Neural progenitor cell (in vitro differentiated cells): ENCODE data around the gene ADSS1. TPM values are rescaled to one million over a fixed set of nuclear protein-coding genes. Genes with fewer than 3 reads are reported as not detected.

ENCODE experiments used
- DNase-seq: peaks from one replicate; pipeline ENCODE4 v3.0.0-alpha.2; 2016; ENCODE audit warnings: low spot score
- H2AFZ ChIP-seq: fragments of 200-600 bp; sonication (generic); replicated peaks from 2 replicates; pipeline ENCODE4 v1.6.1; 2016; ENCODE audit warnings: antibody characterized with exemption
- H3F3A ChIP-seq: fragments of 200-600 bp; sonication (generic); 2 replicates; pipeline ENCODE4 v1.6.1; 2016; ENCODE audit warnings: antibody characterized with exemption, low read depth
- H3K27ac ChIP-seq: fragments of 200-600 bp; sonication (generic); 2 replicates; pipeline ENCODE4 v1.5.1; 2016; ENCODE audit warnings: mild to moderate bottlenecking
- H3K27me3 ChIP-seq: fragments of 200-600 bp; sonication (generic); 2 replicates; pipeline ENCODE4 v1.6.1; 2016; ENCODE audit warnings: mild to moderate bottlenecking, moderate library complexity
- H3K36me3 ChIP-seq: fragments of 200-600 bp; sonication (generic); 2 replicates; pipeline ENCODE4 v1.5.1; 2016
- H3K4me1 ChIP-seq: fragments of 200-600 bp; sonication (generic); 2 replicates; pipeline ENCODE4 v1.6.1; 2016; ENCODE audit warnings: mixed run types
- H3K4me2 ChIP-seq: fragments of 200-600 bp; sonication (generic); 2 replicates; pipeline ENCODE4 v1.6.1; 2016
- H3K4me3 ChIP-seq: fragments of 200-600 bp; sonication (generic); 2 replicates; pipeline ENCODE4 v1.5.1; 2016
- H3K79me2 ChIP-seq: fragments of 200-600 bp; sonication (generic); 2 replicates; pipeline ENCODE4 v1.6.1; 2016; ENCODE audit warnings: low read depth
- H3K9ac ChIP-seq: fragments of 200-600 bp; sonication (generic); 2 replicates; pipeline ENCODE4 v1.6.1; 2016
- H3K9me3 ChIP-seq: fragments of 200-600 bp; sonication (generic); 2 replicates; pipeline ENCODE4 v1.5.1; 2016; ENCODE audit warnings: low read depth
- H4K20me1 ChIP-seq: fragments of 200-600 bp; sonication (generic); 2 replicates; pipeline ENCODE4 v1.6.1; 2016; ENCODE audit warnings: low read depth
- H3K27ac Mint-ChIP-seq: 3 replicates; pipeline ENCODE4 v1.8.0; 2021; ENCODE audit warnings: mixed read lengths
- H3K27me3 Mint-ChIP-seq: 2 replicates; pipeline ENCODE4 v1.8.0; 2022; ENCODE audit warnings: low read depth, mild to moderate bottlenecking, inconsistent platforms, moderate library complexity, mixed read lengths; ENCODE audit not compliant: insufficient read depth
- H3K36me3 Mint-ChIP-seq: 3 replicates; pipeline ENCODE4 v1.8.0; 2021; ENCODE audit warnings: mixed read lengths
- H3K4me1 Mint-ChIP-seq: 3 replicates; pipeline ENCODE4 v1.8.0; 2021; ENCODE audit warnings: mixed read lengths
- H3K4me3 Mint-ChIP-seq: 3 replicates; pipeline ENCODE4 v1.8.0; 2021; ENCODE audit warnings: mild to moderate bottlenecking, moderate library complexity, mixed read lengths
- H3K9me3 Mint-ChIP-seq: 3 replicates; pipeline ENCODE4 v1.8.0; 2020; ENCODE audit warnings: mixed read lengths
- EZH2 ChIP-seq: fragments of 200-600 bp; sonication (generic); IDR thresholded peaks from 2 replicates; pipeline ENCODE4 v1.6.1; 2017; ENCODE audit warnings: antibody characterized with exemption, mild to moderate bottlenecking, moderate library complexity
- EZH2phosphoT487 ChIP-seq: fragments of 200-600 bp; sonication (generic); IDR thresholded peaks from 2 replicates; pipeline ENCODE4 v1.6.1; 2017; ENCODE audit warnings: antibody characterized with exemption
- total RNA-seq: library from RNA; depleted of rRNA; stranded (reverse); fragments of >200 nt; gene quantifications from 2 replicates; pipeline ENCODE4 v1.2.3, GENCODE V29; 2015; ENCODE audit warnings: low replicate concordance
- TF ChIP-seq, protein P1 (sequence below): fragments of 200-600 bp; sonication (generic); IDR thresholded peaks from 2 replicates; pipeline ENCODE4 v1.5.1; 2017; ENCODE audit warnings: antibody characterized with exemption, mild to moderate bottlenecking

ADSS1 gene
- total RNA-seq, 1 donor from 2014 or later: 26.4 TPM

DNA sequence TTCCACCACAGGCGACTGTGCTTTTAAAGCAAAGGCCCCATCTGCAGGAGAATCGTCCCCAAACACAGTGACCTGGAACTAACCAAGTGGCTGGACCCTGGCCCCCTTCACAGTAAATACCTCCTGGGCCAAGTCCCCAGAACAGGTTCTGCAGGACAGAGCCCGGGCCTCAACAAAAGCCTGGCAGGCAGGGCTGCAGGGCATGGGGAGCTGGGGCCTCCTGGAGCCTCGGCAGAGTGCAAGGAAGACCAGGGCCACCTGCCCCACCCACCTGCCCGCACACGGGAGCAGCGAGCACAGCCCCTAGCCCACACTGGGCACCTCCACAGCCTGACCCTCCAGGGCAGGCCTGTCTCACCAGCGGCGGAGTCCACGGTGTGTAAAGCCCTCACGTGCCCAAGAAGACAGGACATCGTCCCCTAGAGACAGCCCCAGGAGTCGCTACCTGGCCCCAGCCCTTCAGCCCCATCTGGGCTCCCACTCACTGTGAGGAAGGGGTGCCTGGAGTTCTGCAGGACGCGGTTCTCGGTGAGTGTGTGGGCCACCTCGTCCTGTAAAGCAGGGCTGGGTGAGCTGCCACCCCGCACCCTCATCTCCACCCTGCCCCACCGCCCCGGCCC lies 50.5 kb downstream of the ADSS1 start:
- Histone ChIP-seq H3K27ac (no peak overlapping the region), H3K9me3 (no peaks in the 10 kb centered on the region), H3F3A (no peaks in the 10 kb centered on the region), H4K20me1 (peaks cover 13% of the 10 kb centered on the region), H3K9ac (no peak overlapping the region), H2AFZ (no peak overlapping the region), H3K4me2 (no peak overlapping the region), H3K36me3 (no peaks in the 10 kb centered on the region), H3K4me3 (no peak overlapping the region), H3K79me2 (no peaks in the 10 kb centered on the region), H3K27me3 (no peaks in the 10 kb centered on the region), H3K4me1 (no peaks in the 10 kb centered on the region)
- H3K27me3 Mint-ChIP-seq: peaks cover 4% of the 10 kb centered on the region
- H3K4me1 Mint-ChIP-seq: peaks cover 18% of the 10 kb centered on the region
- no peak overlapping the region for H3K4me3 Mint-ChIP-seq
- DNase-seq: no peak
- H3K36me3 Mint-ChIP-seq: peaks cover 23% of the 10 kb centered on the region
- H3K9me3 Mint-ChIP-seq: no peaks in the 10 kb centered on the region
- H3K27ac Mint-ChIP-seq: no peak overlapping the region
- TF ChIP-seq EZH2phosphoT487 (no peak), EZH2 (no peak)
- TF ChIP-seq, protein P1, sequence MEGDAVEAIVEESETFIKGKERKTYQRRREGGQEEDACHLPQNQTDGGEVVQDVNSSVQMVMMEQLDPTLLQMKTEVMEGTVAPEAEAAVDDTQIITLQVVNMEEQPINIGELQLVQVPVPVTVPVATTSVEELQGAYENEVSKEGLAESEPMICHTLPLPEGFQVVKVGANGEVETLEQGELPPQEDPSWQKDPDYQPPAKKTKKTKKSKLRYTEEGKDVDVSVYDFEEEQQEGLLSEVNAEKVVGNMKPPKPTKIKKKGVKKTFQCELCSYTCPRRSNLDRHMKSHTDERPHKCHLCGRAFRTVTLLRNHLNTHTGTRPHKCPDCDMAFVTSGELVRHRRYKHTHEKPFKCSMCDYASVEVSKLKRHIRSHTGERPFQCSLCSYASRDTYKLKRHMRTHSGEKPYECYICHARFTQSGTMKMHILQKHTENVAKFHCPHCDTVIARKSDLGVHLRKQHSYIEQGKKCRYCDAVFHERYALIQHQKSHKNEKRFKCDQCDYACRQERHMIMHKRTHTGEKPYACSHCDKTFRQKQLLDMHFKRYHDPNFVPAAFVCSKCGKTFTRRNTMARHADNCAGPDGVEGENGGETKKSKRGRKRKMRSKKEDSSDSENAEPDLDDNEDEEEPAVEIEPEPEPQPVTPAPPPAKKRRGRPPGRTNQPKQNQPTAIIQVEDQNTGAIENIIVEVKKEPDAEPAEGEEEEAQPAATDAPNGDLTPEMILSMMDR: no peak

DNA sequence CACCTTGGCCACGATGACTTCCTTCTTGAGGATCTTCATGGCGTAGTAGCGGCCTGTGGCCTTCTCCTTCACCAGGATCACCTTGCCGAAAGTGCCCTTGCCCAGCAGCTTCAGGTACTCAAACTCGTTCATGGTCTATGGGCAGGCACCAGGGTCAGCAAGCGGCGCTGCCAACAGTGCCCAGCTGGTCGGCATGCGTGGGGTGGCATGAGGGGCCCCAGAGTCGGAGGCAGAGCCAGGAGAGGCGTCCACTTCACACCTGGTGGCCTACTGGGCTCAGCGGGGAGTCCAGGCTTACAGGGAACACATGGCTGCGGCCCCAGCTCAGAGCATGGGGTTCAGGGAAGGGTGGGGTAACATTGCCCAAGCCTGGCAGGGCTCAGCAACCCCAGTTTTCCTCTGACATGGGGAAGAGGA lies 51.1 kb downstream of the ADSS1 start:
- Histone ChIP-seq H3K9me3 (no peaks in the 10 kb centered on the region), H3K27ac (no peak overlapping the region), H3K9ac (no peak overlapping the region), H3K79me2 (no peaks in the 10 kb centered on the region), H3K4me1 (no peaks in the 10 kb centered on the region), H3K36me3 (no peaks in the 10 kb centered on the region), H3K4me3 (no peak overlapping the region), H3K4me2 (no peak overlapping the region), H2AFZ (no peak overlapping the region), H3F3A (no peaks in the 10 kb centered on the region), H3K27me3 (no peaks in the 10 kb centered on the region), H4K20me1 (peaks cover 10% of the 10 kb centered on the region)
- DNase-seq: no peak
- H3K4me1 Mint-ChIP-seq: peaks cover 13% of the 10 kb centered on the region
- H3K27ac Mint-ChIP-seq: no peak overlapping the region
- H3K9me3 Mint-ChIP-seq: no peaks in the 10 kb centered on the region
- H3K36me3 Mint-ChIP-seq: peaks cover 23% of the 10 kb centered on the region
- no peak overlapping the region for H3K4me3 Mint-ChIP-seq
- peaks cover 4% of the 10 kb centered on the region for H3K27me3 Mint-ChIP-seq
- TF ChIP-seq EZH2phosphoT487 (no peak), EZH2 (no peak)
- TF ChIP-seq, protein P1: no peak

GRCh38 chr14:104776481-104776880 lies 52.5 kb downstream of the ADSS1 start:
- DNase-seq: no peak
- H3K36me3 Mint-ChIP-seq: peaks cover 17% of the 10 kb centered on the region
- H2AFZ ChIP-seq: no peak overlapping the region
- H3K9me3 ChIP-seq: no peaks in the 10 kb centered on the region
- H3K27me3 ChIP-seq: no peaks in the 10 kb centered on the region
- H3K27me3 Mint-ChIP-seq: peaks cover 4% of the 10 kb centered on the region
- H3K4me3 Mint-ChIP-seq: no peak overlapping the region
- H3K36me3 ChIP-seq: no peaks in the 10 kb centered on the region
- H3K9ac ChIP-seq: no peak overlapping the region
- no peak overlapping the region for H3K27ac ChIP-seq
- H4K20me1 ChIP-seq: peaks cover 12% of the 10 kb centered on the region
- H3F3A ChIP-seq: no peaks in the 10 kb centered on the region
- no peaks in the 10 kb centered on the region for H3K4me1 ChIP-seq
- TF ChIP-seq EZH2 (no peak), EZH2phosphoT487 (no peak)
- TF ChIP-seq, protein P1: no peak
- H3K4me2 ChIP-seq: no peak overlapping the region
- no peak overlapping the region for H3K27ac Mint-ChIP-seq
- no peaks in the 10 kb centered on the region for H3K9me3 Mint-ChIP-seq
- peaks cover 11% of the 10 kb centered on the region for H3K4me1 Mint-ChIP-seq
- H3K4me3 ChIP-seq: no peak overlapping the region
- no peaks in the 10 kb centered on the region for H3K79me2 ChIP-seq
